OCI-M2 (cell line): ENCODE results near the gene HBP1.
"Not testable (repeated sequence)": the region's sequence is repeated elsewhere in the genome, so short reads cannot be mapped to it uniquely, and the experiment has no call there.

Experiments
- DNase-seq: peaks from one replicate; lab custom pipeline; 2025; ENCODE audit not compliant: unreplicated experiment; lab: John Stamatoyannopoulos, UW

The HBP1 gene

GRCh38 chr7:107224374-107225223, 55.8 kb downstream of the HBP1 start:
- DNase-seq: no peak

GRCh38 chr7:107228291-107228690, 59.5 kb downstream of the HBP1 start:
- DNase-seq: no peak

- no peak for DNase-seq
These were observed 61.5 kb downstream of the HBP1 start for GRCh38 chr7:107230334-107230733.

- no peak for DNase-seq
These were observed 63.8 kb downstream of the HBP1 start for GRCh38 chr7:107232568-107233090.

GRCh38 chr7:107233174-107233573, 64.4 kb downstream of the HBP1 start:
- no peak for DNase-seq

- no peak for DNase-seq
These were observed 65.2 kb downstream of the HBP1 start for GRCh38 chr7:107233981-107234380.

GRCh38 chr7:107234436-107234835, 65.6 kb downstream of the HBP1 start:
- DNase-seq: no peak

GRCh38 chr7:107236862-107237261, 68.1 kb downstream of the HBP1 start:
- DNase-seq: no peak

GRCh38 chr7:107237451-107237850, 68.6 kb downstream of the HBP1 start:
- DNase-seq: no peak

- no peak for DNase-seq
These were observed 73.5 kb downstream of the HBP1 start for GRCh38 chr7:107242267-107242666.

- no peak for DNase-seq
These were observed 75.8 kb downstream of the HBP1 start for GRCh38 chr7:107244613-107245012.

- not testable (repeated sequence) for DNase-seq
These were observed 78.0 kb downstream of the HBP1 start for GRCh38 chr7:107246836-107247235.

GRCh38 chr7:107248551-107249316, 79.9 kb downstream of the HBP1 start:
- no peak for DNase-seq

- DNase-seq: no peak
These were observed 83.2 kb downstream of the HBP1 start for GRCh38 chr7:107251963-107252362.
